Neural progenitor cell (in vitro differentiated cells): Measurements from ENCODE around the gene PDGFRB.

Source experiments
- CTCF ChIP-seq: fragments of 200-600 bp; sonication (generic); IDR thresholded peaks from 2 replicates; pipeline ENCODE4 v1.5.1; 2017; ENCODE audit warnings: antibody characterized with exemption, mild to moderate bottlenecking
- EZH2 ChIP-seq: fragments of 200-600 bp; sonication (generic); IDR thresholded peaks from 2 replicates; pipeline ENCODE4 v1.6.1; 2017; ENCODE audit warnings: antibody characterized with exemption, mild to moderate bottlenecking, moderate library complexity
- EZH2phosphoT487 ChIP-seq: fragments of 200-600 bp; sonication (generic); IDR thresholded peaks from 2 replicates; pipeline ENCODE4 v1.6.1; 2017; ENCODE audit warnings: antibody characterized with exemption

GRCh38 chr5:150068071-150068470 lies 87.6 kb downstream of the PDGFRB start:
- TF ChIP-seq CTCF (no peak), EZH2 (no peak), EZH2phosphoT487 (no peak)
